ENCODE results near the gene EHBP1. TPM values are rescaled to one million over a fixed set of nuclear protein-coding genes. Genes with fewer than 3 reads are reported as not detected.

Gene EHBP1
- total and polyA plus RNA-seq, 2 experiments from 2014 or later, result 27.2 to 47.9 TPM

DNA sequence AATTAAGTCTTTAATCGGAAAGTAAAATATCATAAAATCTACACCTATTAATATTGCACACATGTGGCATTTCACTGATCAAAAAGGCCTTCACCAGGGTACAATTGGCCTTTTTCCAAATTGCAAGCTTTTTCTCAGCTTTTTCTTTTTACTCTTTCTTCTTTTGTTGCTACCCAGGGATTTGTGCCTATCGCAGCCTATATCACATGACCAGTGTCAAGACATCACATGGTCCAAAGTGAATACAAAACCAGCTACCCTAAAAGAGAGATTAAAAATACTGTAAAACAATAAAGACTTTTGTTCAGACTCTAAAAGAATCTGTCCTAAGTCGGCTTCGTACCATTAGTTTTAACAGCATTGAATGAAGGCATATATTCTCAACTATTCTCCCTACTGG is 330.1 kb downstream of the EHBP1 start:
- TF ChIP-seq STAT1 (IDR thresholded peaks at IDR 0.05; ENCODE audit: unreplicated experiment), result no peak
- TF ChIP-seq EZH2 (IDR thresholded peaks at IDR 0.05; ENCODE audit: low read depth, unreplicated experiment), result no peak
- TF ChIP-seq ZNF331 (CRISPR knock-in tag; IDR thresholded peaks at IDR 0.05; ENCODE audit: low read depth), result no peak
- TF ChIP-seq, protein P1, sequence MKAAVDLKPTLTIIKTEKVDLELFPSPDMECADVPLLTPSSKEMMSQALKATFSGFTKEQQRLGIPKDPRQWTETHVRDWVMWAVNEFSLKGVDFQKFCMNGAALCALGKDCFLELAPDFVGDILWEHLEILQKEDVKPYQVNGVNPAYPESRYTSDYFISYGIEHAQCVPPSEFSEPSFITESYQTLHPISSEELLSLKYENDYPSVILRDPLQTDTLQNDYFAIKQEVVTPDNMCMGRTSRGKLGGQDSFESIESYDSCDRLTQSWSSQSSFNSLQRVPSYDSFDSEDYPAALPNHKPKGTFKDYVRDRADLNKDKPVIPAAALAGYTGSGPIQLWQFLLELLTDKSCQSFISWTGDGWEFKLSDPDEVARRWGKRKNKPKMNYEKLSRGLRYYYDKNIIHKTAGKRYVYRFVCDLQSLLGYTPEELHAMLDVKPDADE (IDR thresholded peaks at IDR 0.05), result no peak
- TF ChIP-seq, protein P2, sequence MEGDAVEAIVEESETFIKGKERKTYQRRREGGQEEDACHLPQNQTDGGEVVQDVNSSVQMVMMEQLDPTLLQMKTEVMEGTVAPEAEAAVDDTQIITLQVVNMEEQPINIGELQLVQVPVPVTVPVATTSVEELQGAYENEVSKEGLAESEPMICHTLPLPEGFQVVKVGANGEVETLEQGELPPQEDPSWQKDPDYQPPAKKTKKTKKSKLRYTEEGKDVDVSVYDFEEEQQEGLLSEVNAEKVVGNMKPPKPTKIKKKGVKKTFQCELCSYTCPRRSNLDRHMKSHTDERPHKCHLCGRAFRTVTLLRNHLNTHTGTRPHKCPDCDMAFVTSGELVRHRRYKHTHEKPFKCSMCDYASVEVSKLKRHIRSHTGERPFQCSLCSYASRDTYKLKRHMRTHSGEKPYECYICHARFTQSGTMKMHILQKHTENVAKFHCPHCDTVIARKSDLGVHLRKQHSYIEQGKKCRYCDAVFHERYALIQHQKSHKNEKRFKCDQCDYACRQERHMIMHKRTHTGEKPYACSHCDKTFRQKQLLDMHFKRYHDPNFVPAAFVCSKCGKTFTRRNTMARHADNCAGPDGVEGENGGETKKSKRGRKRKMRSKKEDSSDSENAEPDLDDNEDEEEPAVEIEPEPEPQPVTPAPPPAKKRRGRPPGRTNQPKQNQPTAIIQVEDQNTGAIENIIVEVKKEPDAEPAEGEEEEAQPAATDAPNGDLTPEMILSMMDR (conservative IDR thresholded peaks at IDR 0.05; ENCODE audit: low read depth in 2 of 2), result no peak
- no peak for TF ChIP-seq EZH2phosphoT487 (IDR thresholded peaks at IDR 0.05; ENCODE audit: unreplicated experiment)
- TF ChIP-seq NANOG (IDR thresholded peaks at IDR 0.05; ENCODE audit: borderline replicate concordance), result no peak
- no peak for TF ChIP-seq JUNB (IDR thresholded peaks at IDR 0.05; ENCODE audit: unreplicated experiment)
- TF ChIP-seq POLR2AphosphoS5 (IDR thresholded peaks at IDR 0.05; ENCODE audit: low read depth), result no peak
- TF ChIP-seq, protein P3, sequence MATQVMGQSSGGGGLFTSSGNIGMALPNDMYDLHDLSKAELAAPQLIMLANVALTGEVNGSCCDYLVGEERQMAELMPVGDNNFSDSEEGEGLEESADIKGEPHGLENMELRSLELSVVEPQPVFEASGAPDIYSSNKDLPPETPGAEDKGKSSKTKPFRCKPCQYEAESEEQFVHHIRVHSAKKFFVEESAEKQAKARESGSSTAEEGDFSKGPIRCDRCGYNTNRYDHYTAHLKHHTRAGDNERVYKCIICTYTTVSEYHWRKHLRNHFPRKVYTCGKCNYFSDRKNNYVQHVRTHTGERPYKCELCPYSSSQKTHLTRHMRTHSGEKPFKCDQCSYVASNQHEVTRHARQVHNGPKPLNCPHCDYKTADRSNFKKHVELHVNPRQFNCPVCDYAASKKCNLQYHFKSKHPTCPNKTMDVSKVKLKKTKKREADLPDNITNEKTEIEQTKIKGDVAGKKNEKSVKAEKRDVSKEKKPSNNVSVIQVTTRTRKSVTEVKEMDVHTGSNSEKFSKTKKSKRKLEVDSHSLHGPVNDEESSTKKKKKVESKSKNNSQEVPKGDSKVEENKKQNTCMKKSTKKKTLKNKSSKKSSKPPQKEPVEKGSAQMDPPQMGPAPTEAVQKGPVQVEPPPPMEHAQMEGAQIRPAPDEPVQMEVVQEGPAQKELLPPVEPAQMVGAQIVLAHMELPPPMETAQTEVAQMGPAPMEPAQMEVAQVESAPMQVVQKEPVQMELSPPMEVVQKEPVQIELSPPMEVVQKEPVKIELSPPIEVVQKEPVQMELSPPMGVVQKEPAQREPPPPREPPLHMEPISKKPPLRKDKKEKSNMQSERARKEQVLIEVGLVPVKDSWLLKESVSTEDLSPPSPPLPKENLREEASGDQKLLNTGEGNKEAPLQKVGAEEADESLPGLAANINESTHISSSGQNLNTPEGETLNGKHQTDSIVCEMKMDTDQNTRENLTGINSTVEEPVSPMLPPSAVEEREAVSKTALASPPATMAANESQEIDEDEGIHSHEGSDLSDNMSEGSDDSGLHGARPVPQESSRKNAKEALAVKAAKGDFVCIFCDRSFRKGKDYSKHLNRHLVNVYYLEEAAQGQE (IDR thresholded peaks at IDR 0.05; ENCODE audit: unreplicated experiment), result no peak
- TF ChIP-seq, protein P4, sequence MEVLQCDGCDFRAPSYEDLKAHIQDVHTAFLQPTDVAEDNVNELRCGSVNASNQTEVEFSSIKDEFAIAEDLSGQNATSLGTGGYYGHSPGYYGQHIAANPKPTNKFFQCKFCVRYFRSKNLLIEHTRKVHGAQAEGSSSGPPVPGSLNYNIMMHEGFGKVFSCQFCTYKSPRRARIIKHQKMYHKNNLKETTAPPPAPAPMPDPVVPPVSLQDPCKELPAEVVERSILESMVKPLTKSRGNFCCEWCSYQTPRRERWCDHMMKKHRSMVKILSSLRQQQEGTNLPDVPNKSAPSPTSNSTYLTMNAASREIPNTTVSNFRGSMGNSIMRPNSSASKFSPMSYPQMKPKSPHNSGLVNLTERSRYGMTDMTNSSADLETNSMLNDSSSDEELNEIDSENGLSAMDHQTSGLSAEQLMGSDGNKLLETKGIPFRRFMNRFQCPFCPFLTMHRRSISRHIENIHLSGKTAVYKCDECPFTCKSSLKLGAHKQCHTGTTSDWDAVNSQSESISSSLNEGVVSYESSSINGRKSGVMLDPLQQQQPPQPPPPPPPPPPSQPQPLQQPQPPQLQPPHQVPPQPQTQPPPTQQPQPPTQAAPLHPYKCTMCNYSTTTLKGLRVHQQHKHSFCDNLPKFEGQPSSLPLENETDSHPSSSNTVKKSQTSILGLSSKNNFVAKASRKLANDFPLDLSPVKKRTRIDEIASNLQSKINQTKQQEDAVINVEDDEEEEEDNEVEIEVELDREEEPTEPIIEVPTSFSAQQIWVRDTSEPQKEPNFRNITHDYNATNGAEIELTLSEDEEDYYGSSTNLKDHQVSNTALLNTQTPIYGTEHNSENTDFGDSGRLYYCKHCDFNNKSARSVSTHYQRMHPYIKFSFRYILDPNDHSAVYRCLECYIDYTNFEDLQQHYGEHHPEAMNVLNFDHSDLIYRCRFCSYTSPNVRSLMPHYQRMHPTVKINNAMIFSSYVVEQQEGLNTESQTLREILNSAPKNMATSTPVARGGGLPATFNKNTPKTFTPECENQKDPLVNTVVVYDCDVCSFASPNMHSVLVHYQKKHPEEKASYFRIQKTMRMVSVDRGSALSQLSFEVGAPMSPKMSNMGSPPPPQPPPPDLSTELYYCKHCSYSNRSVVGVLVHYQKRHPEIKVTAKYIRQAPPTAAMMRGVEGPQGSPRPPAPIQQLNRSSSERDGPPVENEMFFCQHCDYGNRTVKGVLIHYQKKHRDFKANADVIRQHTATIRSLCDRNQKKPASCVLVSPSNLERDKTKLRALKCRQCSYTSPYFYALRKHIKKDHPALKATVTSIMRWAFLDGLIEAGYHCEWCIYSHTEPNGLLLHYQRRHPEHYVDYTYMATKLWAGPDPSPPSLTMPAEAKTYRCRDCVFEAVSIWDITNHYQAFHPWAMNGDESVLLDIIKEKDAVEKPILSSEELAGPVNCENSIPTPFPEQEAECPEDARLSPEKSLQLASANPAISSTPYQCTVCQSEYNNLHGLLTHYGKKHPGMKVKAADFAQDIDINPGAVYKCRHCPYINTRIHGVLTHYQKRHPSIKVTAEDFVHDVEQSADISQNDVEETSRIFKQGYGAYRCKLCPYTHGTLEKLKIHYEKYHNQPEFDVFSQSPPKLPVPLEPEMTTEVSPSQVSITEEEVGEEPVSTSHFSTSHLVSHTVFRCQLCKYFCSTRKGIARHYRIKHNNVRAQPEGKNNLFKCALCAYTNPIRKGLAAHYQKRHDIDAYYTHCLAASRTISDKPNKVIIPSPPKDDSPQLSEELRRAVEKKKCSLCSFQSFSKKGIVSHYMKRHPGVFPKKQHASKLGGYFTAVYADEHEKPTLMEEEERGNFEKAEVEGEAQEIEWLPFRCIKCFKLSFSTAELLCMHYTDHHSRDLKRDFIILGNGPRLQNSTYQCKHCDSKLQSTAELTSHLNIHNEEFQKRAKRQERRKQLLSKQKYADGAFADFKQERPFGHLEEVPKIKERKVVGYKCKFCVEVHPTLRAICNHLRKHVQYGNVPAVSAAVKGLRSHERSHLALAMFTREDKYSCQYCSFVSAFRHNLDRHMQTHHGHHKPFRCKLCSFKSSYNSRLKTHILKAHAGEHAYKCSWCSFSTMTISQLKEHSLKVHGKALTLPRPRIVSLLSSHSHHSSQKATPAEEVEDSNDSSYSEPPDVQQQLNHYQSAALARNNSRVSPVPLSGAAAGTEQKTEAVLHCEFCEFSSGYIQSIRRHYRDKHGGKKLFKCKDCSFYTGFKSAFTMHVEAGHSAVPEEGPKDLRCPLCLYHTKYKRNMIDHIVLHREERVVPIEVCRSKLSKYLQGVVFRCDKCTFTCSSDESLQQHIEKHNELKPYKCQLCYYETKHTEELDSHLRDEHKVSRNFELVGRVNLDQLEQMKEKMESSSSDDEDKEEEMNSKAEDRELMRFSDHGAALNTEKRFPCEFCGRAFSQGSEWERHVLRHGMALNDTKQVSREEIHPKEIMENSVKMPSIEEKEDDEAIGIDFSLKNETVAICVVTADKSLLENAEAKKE (CRISPR knock-in tag; IDR thresholded peaks at IDR 0.05), result no peak
- TF ChIP-seq ZNF114 (CRISPR knock-in tag; IDR thresholded peaks at IDR 0.05), result no peak
- TF ChIP-seq CREB1 (CRISPR knock-in tag; IDR thresholded peaks at IDR 0.05; ENCODE audit: low read depth), result no peak

More for the DNA sequence above, 330.1 kb downstream of the EHBP1 start:
- H3K9me3 Mint-ChIP-seq, result no peaks in the 10 kb centered on the region
- no peaks in the 10 kb centered on the region for H3K27me3 ChIP-seq (ENCODE audit: insufficient read depth)
- H3K4me1 Mint-ChIP-seq, result peaks cover 14% of the 10 kb centered on the region
- no peaks in the 10 kb centered on the region for H3K36me3 Mint-ChIP-seq (ENCODE audit: low read depth)
- DNase-seq (ENCODE audit: low spot score) (no peak), ATAC-seq (no peak)
- H4K20me1 ChIP-seq (replicated peaks; ENCODE audit: insufficient read depth), result no peaks in the 10 kb centered on the region
- no peak overlapping the region for H3K4me3 Mint-ChIP-seq
- H3K4me1 ChIP-seq (ENCODE audit: insufficient read depth), result peaks cover 19% of the 10 kb centered on the region
- no peaks in the 10 kb centered on the region for H3K27me3 Mint-ChIP-seq (ENCODE audit: insufficient read depth, low read depth, poor library complexity)
- H3K27ac ChIP-seq (ENCODE audit: low read depth), result no peak overlapping the region
- H3K4me2 ChIP-seq, result no peak overlapping the region
- H3K27ac Mint-ChIP-seq, result no peak overlapping the region
- no peak overlapping the region for H2AFZ ChIP-seq
- H3K79me2 ChIP-seq (replicated peaks; ENCODE audit: insufficient read depth), result no peaks in the 10 kb centered on the region
- H3K9me2 ChIP-seq (ENCODE audit: insufficient read depth), result no peaks in the 10 kb centered on the region
- H3K4me3 ChIP-seq, result no peak overlapping the region
- H3K36me3 ChIP-seq (ENCODE audit: insufficient read depth), result no peaks in the 10 kb centered on the region
- H3F3A ChIP-seq (replicated peaks; ENCODE audit: low read depth), result no peaks in the 10 kb centered on the region

All from GM23338 (cell line).